Suprapubic skin (tissue), 4 donors: Measurements from ENCODE around the gene RPL35A. TPM values are rescaled to one million over a fixed set of nuclear protein-coding genes. Genes with fewer than 3 reads are reported as not detected.
"Not testable (repeated sequence)": the region's sequence is repeated elsewhere in the genome, so short reads cannot be mapped to it uniquely, and the experiment has no call there.

Experiments used
- DNase-seq, 2 donors: peaks; one replicate each; pipeline ENCODE4 v3.0.0-alpha.2; 2019; ENCODE audit warnings: low spot score in 2 of 2
- H3K27ac ChIP-seq: fragments of 200-600 bp; sonication (generic); one replicate; pipeline ENCODE4 v1.5.1; 2019
- H3K27me3 ChIP-seq: fragments of 200-600 bp; sonication (generic); one replicate; pipeline ENCODE4 v1.5.1; 2019
- H3K36me3 ChIP-seq: fragments of 200-600 bp; sonication (generic); one replicate; pipeline ENCODE4 v1.5.1; 2019
- H3K4me1 ChIP-seq: fragments of 200-600 bp; sonication (generic); one replicate; pipeline ENCODE4 v1.5.1; 2019
- H3K4me3 ChIP-seq: fragments of 200-600 bp; sonication (generic); one replicate; pipeline ENCODE4 v1.5.1; 2019; ENCODE audit warnings: mild to moderate bottlenecking
- H3K9me3 ChIP-seq: fragments of 200-600 bp; sonication (generic); one replicate; pipeline ENCODE4 v1.5.1; 2019
- CTCF ChIP-seq, 2 donors: fragments of 200-600 bp in 1 of 2; fragments of 450-650 bp in 1 of 2; sonication (generic) in 1 of 2; IDR thresholded peaks; one replicate each; pipeline ENCODE4 v1.5.1; 2016 to 2019; ENCODE audit warnings: antibody characterized with exemption in 2 of 2, mild to moderate bottlenecking in 1 of 2, moderate library complexity in 1 of 2
- EP300 ChIP-seq: sonication (generic); formaldehyde crosslinking; IDR thresholded peaks from one replicate; pipeline ENCODE4 v1.6.1; 2017; ENCODE audit warnings: antibody characterized with exemption
- POLR2A ChIP-seq, 2 donors: fragments of 450-650 bp; IDR thresholded peaks; one replicate each; pipeline ENCODE4 v1.6.1; 2017; ENCODE audit warnings: antibody characterized with exemption in 2 of 2, mild to moderate bottlenecking in 2 of 2, moderate library complexity in 2 of 2
- POLR2AphosphoS5 ChIP-seq, 3 donors: sonication (generic); formaldehyde crosslinking; IDR thresholded peaks; one replicate each; pipeline ENCODE4 v1.6.1; 2017; ENCODE audit warnings: antibody characterized with exemption in 3 of 3
- WGBS: methylation state at CpG from one replicate; pipeline ENCODE4 v1.1.5; 2018; 5-methylcytosine and 5-hydroxymethylcytosine counted together
- total RNA-seq, 4 donors: library from RNA; depleted of rRNA; stranded (reverse); fragments of >200 nt; gene quantifications; one replicate each; pipeline ENCODE4 v1.1.0, GENCODE V29; 2016

RPL35A gene
- total RNA-seq, 4 donors from 2014 or later: 564 to 915 (median 773) TPM

- Histone ChIP-seq H3K4me1 (peaks cover 59% of the 10 kb centered on the region), H3K27ac (peak overlapping the region; percentile 47)
- no peak for TF ChIP-seq EP300
- no peak for TF ChIP-seq CTCF (IDR thresholded peaks at IDR 0.05)
- TF ChIP-seq POLR2AphosphoS5 (IDR thresholded peaks at IDR 0.05): no peak
- TF ChIP-seq POLR2A (IDR thresholded peaks at IDR 0.05): no peak
Observed at GRCh38 chr3:197956626-197956988, 6.6 kb downstream of the RPL35A start.

GRCh38 chr3:197957790-197958133 lies 7.8 kb downstream of the RPL35A start:
- H3K4me1 ChIP-seq: peaks cover 51% of the 10 kb centered on the region
- no peaks in the 10 kb centered on the region for H3K27me3 ChIP-seq
- peak overlapping the region; percentile 45 for H3K27ac ChIP-seq
- peaks cover 43% of the 10 kb centered on the region for H3K36me3 ChIP-seq
- no peak for DNase-seq
- no peak overlapping the region for H3K4me3 ChIP-seq
- no peaks in the 10 kb centered on the region for H3K9me3 ChIP-seq
- WGBS: 86% methylated on average over 5 of the region's 5 CpGs
- TF ChIP-seq EP300: no peak
- no peak for TF ChIP-seq POLR2A (IDR thresholded peaks at IDR 0.05)
- no peak for TF ChIP-seq CTCF (IDR thresholded peaks at IDR 0.05)
- TF ChIP-seq POLR2AphosphoS5 (IDR thresholded peaks at IDR 0.05): no peak

More at GRCh38 chr3:197956626-197956988, 6.6 kb downstream of the RPL35A start:
- DNase-seq: no peak
- Histone ChIP-seq H3K36me3 (peaks cover 52% of the 10 kb centered on the region), H3K9me3 (no peaks in the 10 kb centered on the region), H3K4me3 (no peak overlapping the region), H3K27me3 (no peaks in the 10 kb centered on the region)
- 97% methylated on average over 2 of the region's 2 CpGs for WGBS

DNA sequence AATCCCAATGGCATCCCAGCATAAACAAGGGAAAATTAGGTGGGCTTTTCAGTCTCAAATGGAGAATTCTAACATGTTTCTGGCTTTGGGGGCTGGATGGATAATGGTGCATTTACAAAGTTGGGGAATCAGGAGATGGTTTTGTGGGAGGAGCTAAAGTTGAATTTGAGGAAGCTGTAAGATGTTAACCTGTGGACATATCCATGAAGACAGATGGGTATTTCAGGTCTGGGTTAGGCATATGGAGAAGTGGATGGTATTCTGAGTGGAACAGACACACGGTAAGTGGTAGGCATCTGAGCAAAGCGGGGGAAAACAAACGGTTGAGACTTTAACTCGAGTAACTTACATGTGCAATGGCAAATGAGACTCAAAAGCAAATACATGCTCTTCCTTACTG lies 8.4 kb downstream of the RPL35A start:
- H3K36me3 ChIP-seq: peaks cover 38% of the 10 kb centered on the region
- H3K27me3 ChIP-seq: no peaks in the 10 kb centered on the region
- H3K4me1 ChIP-seq: peaks cover 45% of the 10 kb centered on the region
- TF ChIP-seq EP300: no peak
- no peak for TF ChIP-seq CTCF (IDR thresholded peaks at IDR 0.05)
- no peak for TF ChIP-seq POLR2AphosphoS5 (IDR thresholded peaks at IDR 0.05)
- TF ChIP-seq POLR2A (IDR thresholded peaks at IDR 0.05): no peak
- no peaks in the 10 kb centered on the region for H3K9me3 ChIP-seq
- WGBS: 87% methylated on average over 4 of the region's 4 CpGs
- H3K27ac ChIP-seq: peak overlapping the region; percentile 45
- DNase-seq: no peak
- H3K4me3 ChIP-seq: no peak overlapping the region

DNA sequence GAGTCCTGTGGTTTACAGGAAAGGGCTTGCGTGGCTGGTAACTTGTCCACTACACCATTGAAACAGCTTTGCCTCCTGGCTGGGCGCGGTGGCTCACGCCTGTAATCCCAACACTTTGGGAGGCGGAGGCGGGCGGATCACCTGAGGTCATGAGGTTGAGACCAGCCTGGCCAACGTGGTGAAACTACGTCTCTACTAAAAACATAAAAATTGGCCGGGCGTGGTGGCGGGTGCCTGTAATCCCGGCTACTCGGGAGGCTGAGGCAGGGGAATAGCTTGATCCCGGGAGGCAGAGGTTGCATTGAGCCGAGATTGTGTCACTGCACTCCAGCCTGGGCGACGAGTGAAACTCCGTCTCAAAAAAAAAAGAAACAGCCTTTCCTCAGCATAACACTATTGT lies 8.9 kb downstream of the RPL35A start:
- H3K36me3 ChIP-seq: peaks cover 32% of the 10 kb centered on the region
- H3K4me1 ChIP-seq: peaks cover 40% of the 10 kb centered on the region
- not testable (repeated sequence) for H3K27me3 ChIP-seq, H3K9me3 ChIP-seq, DNase-seq, H3K4me3 ChIP-seq
- peak overlapping the region; percentile 87 for H3K27ac ChIP-seq
- 92% methylated on average over 19 of the region's 19 CpGs for WGBS

DNA sequence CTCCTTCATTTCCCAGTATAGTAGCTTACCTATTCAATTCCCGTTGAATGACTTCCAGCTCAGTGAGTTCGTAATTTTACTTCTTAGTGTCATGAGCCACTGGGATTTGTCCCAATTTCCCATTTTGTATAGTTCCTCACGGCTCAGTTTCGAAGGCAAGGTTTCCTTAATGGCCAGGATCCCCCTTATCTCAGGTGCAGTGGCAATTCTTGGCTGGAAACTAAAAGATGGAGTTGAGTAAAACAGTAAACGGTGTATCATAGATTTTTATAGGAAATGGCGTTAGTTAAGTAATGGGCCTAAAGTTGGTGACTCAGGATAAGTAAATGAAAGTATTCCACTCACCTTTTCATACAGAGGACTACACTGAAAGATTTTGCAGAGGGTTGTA lies 9.5 kb downstream of the RPL35A start:
- H3K4me3 ChIP-seq: peak overlapping the region; percentile 95
- H3K9me3 ChIP-seq: no peaks in the 10 kb centered on the region
- 44% methylated on average over 6 of the region's 6 CpGs for WGBS
- no peak for DNase-seq
- no peaks in the 10 kb centered on the region for H3K27me3 ChIP-seq
- H3K36me3 ChIP-seq: peaks cover 26% of the 10 kb centered on the region
- H3K27ac ChIP-seq: peak overlapping the region; percentile 87
- TF ChIP-seq CTCF (IDR thresholded peaks at IDR 0.05): no peak
- TF ChIP-seq POLR2AphosphoS5 (IDR thresholded peaks at IDR 0.05): no peak
- TF ChIP-seq POLR2A (IDR thresholded peaks at IDR 0.05): no peak
- no peak for TF ChIP-seq EP300
- peaks cover 38% of the 10 kb centered on the region for H3K4me1 ChIP-seq
